ENCODE measurements around the gene TBC1D2B.
"Not testable (repeated sequence)": the region's sequence is repeated elsewhere in the genome, so short reads cannot be mapped to it uniquely, and the experiment has no call there.

Gene TBC1D2B

GRCh38 chr15:77989296-77990143 lies 88.0 kb downstream of the TBC1D2B start:
- FAIRE-seq: no peak
- DNase-seq (ENCODE audit: low spot score): no peak

GRCh38 chr15:77988347-77989295 lies 88.9 kb downstream of the TBC1D2B start:
- DNase-seq (ENCODE audit: low spot score) (no peak), FAIRE-seq (no peak)

GRCh38 chr15:77987765-77988136 lies 89.8 kb downstream of the TBC1D2B start:
- DNase-seq (ENCODE audit: low spot score): not testable (repeated sequence)
- peak; percentile 30 for FAIRE-seq

GRCh38 chr15:77986891-77987764 lies 90.4 kb downstream of the TBC1D2B start:
- FAIRE-seq: no peak
- no peak for DNase-seq (ENCODE audit: low spot score)

- DNase-seq (ENCODE audit: low spot score) (no peak), FAIRE-seq (no peak)
Observed at GRCh38 chr15:77985931-77986480, 91.5 kb downstream of the TBC1D2B start.

- DNase-seq (ENCODE audit: low spot score) (no peak), FAIRE-seq (no peak)
Observed at GRCh38 chr15:77985031-77985930, 92.2 kb downstream of the TBC1D2B start.

GRCh38 chr15:77984446-77984861 lies 93.1 kb downstream of the TBC1D2B start:
- FAIRE-seq (no peak), DNase-seq (ENCODE audit: low spot score) (no peak)

GRCh38 chr15:77983708-77984445 lies 93.6 kb downstream of the TBC1D2B start:
- no peak for DNase-seq (ENCODE audit: low spot score)
- FAIRE-seq: no peak

- FAIRE-seq: no peak
- no peak for DNase-seq (ENCODE audit: low spot score)
Observed at GRCh38 chr15:77983091-77983707, 94.3 kb downstream of the TBC1D2B start.

- FAIRE-seq (peak; percentile 46), DNase-seq (ENCODE audit: low spot score) (no peak)
Observed at GRCh38 chr15:77982127-77982490, 95.4 kb downstream of the TBC1D2B start.

GRCh38 chr15:77981281-77982126 lies 96.0 kb downstream of the TBC1D2B start:
- FAIRE-seq (no peak), DNase-seq (ENCODE audit: low spot score) (no peak)

- not testable (repeated sequence) for DNase-seq (ENCODE audit: low spot score)
- FAIRE-seq: peak; percentile 96
Observed at GRCh38 chr15:77980674-77981073, 96.8 kb downstream of the TBC1D2B start.

- FAIRE-seq (peak; percentile 61), DNase-seq (ENCODE audit: low spot score) (no peak)
Observed at GRCh38 chr15:77980098-77980497, 97.4 kb downstream of the TBC1D2B start.

GRCh38 chr15:77979157-77979556 lies 98.4 kb downstream of the TBC1D2B start:
- FAIRE-seq; DNase-seq (ENCODE audit: low spot score): not testable (repeated sequence)

GRCh38 chr15:77978759-77979145 lies 98.8 kb downstream of the TBC1D2B start:
- not testable (repeated sequence) for FAIRE-seq; DNase-seq (ENCODE audit: low spot score)

- FAIRE-seq; DNase-seq (ENCODE audit: low spot score): not testable (repeated sequence)
Observed at GRCh38 chr15:77977903-77978758, 99.4 kb downstream of the TBC1D2B start.
